Upper lobe of left lung (tissue), 4 donors: ENCODE data around the gene RHEB.

Source experiments
- POLR2AphosphoS5 ChIP-seq, 2 donors: sonication (generic); formaldehyde crosslinking; IDR thresholded peaks; one replicate each; pipeline ENCODE4 v1.5.1; 2017; ENCODE audit warnings: antibody characterized with exemption in 2 of 2
- TF ChIP-seq, protein P1 (sequence below), 6 experiments: fragments of 450-650 bp in 4 of 6; fragments of 200-600 bp in 2 of 6; sonication (generic) in 2 of 6; IDR thresholded peaks; one replicate each; pipeline ENCODE4 v1.5.1; 2016 to 2019; ENCODE audit warnings: antibody characterized with exemption in 6 of 6

DNA sequence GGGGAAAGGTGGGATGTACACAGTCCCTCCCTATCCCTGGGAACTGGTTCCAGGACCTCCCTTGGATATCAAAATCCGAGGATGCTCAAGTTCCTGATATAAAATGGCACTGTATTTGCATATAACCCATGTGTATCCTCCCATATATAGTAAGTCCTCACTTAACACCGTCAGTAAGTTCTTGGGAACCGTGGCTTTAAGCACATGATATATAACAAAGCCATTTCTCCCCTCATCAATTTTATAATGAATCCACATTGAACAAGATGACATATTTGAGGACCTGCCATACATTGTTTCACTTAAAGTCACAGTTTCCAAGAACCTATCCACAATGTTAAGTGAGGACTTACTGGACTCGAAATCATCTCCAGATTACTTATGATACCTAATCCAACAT lies 85.1 kb downstream of the RHEB start:
- TF ChIP-seq POLR2AphosphoS5 (IDR thresholded peaks at IDR 0.05), result no peak
- TF ChIP-seq, protein P1, sequence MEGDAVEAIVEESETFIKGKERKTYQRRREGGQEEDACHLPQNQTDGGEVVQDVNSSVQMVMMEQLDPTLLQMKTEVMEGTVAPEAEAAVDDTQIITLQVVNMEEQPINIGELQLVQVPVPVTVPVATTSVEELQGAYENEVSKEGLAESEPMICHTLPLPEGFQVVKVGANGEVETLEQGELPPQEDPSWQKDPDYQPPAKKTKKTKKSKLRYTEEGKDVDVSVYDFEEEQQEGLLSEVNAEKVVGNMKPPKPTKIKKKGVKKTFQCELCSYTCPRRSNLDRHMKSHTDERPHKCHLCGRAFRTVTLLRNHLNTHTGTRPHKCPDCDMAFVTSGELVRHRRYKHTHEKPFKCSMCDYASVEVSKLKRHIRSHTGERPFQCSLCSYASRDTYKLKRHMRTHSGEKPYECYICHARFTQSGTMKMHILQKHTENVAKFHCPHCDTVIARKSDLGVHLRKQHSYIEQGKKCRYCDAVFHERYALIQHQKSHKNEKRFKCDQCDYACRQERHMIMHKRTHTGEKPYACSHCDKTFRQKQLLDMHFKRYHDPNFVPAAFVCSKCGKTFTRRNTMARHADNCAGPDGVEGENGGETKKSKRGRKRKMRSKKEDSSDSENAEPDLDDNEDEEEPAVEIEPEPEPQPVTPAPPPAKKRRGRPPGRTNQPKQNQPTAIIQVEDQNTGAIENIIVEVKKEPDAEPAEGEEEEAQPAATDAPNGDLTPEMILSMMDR (IDR thresholded peaks at IDR 0.05), result no peak
